ENCODE results near the gene PDIA6. TPM values are rescaled to one million over a fixed set of nuclear protein-coding genes. Genes with fewer than 3 reads are reported as not detected.

PDIA6 gene
- total and polyA plus RNA-seq, 2 donors (not counting 1 experiment from before 2014, with no cell fraction given): 23.8 to 53.8 TPM

- TF ChIP-seq, protein P1, sequence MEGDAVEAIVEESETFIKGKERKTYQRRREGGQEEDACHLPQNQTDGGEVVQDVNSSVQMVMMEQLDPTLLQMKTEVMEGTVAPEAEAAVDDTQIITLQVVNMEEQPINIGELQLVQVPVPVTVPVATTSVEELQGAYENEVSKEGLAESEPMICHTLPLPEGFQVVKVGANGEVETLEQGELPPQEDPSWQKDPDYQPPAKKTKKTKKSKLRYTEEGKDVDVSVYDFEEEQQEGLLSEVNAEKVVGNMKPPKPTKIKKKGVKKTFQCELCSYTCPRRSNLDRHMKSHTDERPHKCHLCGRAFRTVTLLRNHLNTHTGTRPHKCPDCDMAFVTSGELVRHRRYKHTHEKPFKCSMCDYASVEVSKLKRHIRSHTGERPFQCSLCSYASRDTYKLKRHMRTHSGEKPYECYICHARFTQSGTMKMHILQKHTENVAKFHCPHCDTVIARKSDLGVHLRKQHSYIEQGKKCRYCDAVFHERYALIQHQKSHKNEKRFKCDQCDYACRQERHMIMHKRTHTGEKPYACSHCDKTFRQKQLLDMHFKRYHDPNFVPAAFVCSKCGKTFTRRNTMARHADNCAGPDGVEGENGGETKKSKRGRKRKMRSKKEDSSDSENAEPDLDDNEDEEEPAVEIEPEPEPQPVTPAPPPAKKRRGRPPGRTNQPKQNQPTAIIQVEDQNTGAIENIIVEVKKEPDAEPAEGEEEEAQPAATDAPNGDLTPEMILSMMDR (IDR thresholded peaks at IDR 0.05): no peak
- no peak for TF ChIP-seq EZH2 (IDR thresholded peaks at IDR 0.05; ENCODE audit: borderline replicate concordance, insufficient read depth, low read depth, low read length, poor library complexity, severe bottlenecking)
- intact Hi-C loops (cut with micrococcal nuclease): no loop called here
- Mint-ChIP-seq H3K4me3 (no peak overlapping the region), H3K27me3 (no peaks in the 10 kb centered on the region), H3K9me3 (ENCODE audit: insufficient read depth) (no peaks in the 10 kb centered on the region), H3K27ac (no peak overlapping the region), H3K4me1 (no peaks in the 10 kb centered on the region)
- Histone ChIP-seq H3K4me3 (ENCODE audit: control extremely low read depth in 1 of 5, extremely low read depth in 1 of 5, insufficient read depth in 1 of 5, low read depth in 2 of 5, low read length in 4 of 5) (no peak overlapping the region), H2AFZ (ENCODE audit: insufficient read depth, low read depth, low read length, poor library complexity, severe bottlenecking) (no peak overlapping the region), H3K27me3 (replicated peaks in 1 of 4; ENCODE audit: control extremely low read depth in 1 of 4, control insufficient read depth in 3 of 4, insufficient read depth in 4 of 4, low read length in 3 of 4) (no peaks in the 10 kb centered on the region), H3K27ac (ENCODE audit: low read length in 2 of 2) (no peak overlapping the region), H3K79me2 (ENCODE audit: control insufficient read depth, insufficient read depth, low read length) (no peaks in the 10 kb centered on the region), H4K20me1 (ENCODE audit: control insufficient read depth, insufficient read depth, low read length, poor library complexity, severe bottlenecking) (peaks cover 9% of the 10 kb centered on the region), H3K4me2 (replicated peaks; ENCODE audit: low read depth, low read length, poor library complexity, severe bottlenecking) (no peak overlapping the region), H3K9me3 (ENCODE audit: control extremely low read depth in 1 of 3, control insufficient read depth in 2 of 3, insufficient read depth in 1 of 3, low read length in 2 of 3) (no peaks in the 10 kb centered on the region), H3K9ac (ENCODE audit: low read length) (no peak overlapping the region), H3K36me3 (replicated peaks in 1 of 2; ENCODE audit: control extremely low read depth in 1 of 2, control insufficient read depth in 1 of 2, extremely low read depth in 1 of 2, insufficient read depth in 2 of 2, low read length in 1 of 2) (peaks cover 18 to 86% of the 10 kb centered on the region in 2 experiments), H3K4me1 (ENCODE audit: control insufficient read depth in 2 of 2, insufficient read depth in 2 of 2, low read length in 2 of 2) (no peaks in the 10 kb centered on the region)
- ATAC-seq (ENCODE audit: low read depth): no peak
- 98% methylated on average over 7 of the region's 9 CpGs for WGBS (ENCODE audit: insufficient coverage)
- POLR2A ChIA-PET: no interaction called here
- CTCF ChIA-PET: no interaction called here
- no peak for DNase-seq
Observed at GRCh38 chr2:10784719-10785118, 27.9 kb downstream of the PDIA6 start.

GRCh38 chr2:10783421-10783820, 29.2 kb downstream of the PDIA6 start:
- no peak overlapping the region for H3K27ac ChIP-seq (ENCODE audit: low read length in 2 of 2)
- H4K20me1 ChIP-seq (ENCODE audit: control insufficient read depth, insufficient read depth, low read length, poor library complexity, severe bottlenecking): peaks cover 9% of the 10 kb centered on the region
- no peak overlapping the region for H3K4me2 ChIP-seq (replicated peaks; ENCODE audit: low read depth, low read length, poor library complexity, severe bottlenecking)
- H3K36me3 ChIP-seq (replicated peaks in 1 of 2; ENCODE audit: control extremely low read depth in 1 of 2, control insufficient read depth in 1 of 2, extremely low read depth in 1 of 2, insufficient read depth in 2 of 2, low read length in 1 of 2): peaks cover 18 to 79% of the 10 kb centered on the region in 2 experiments
- ATAC-seq (ENCODE audit: low read depth) (no peak), DNase-seq (no peak)
- H3K9me3 Mint-ChIP-seq (ENCODE audit: insufficient read depth): no peaks in the 10 kb centered on the region
- H3K27me3 Mint-ChIP-seq: no peaks in the 10 kb centered on the region
- WGBS (ENCODE audit: insufficient coverage): 100% methylated on average over 2 of the region's 4 CpGs
- no peak for TF ChIP-seq EZH2 (IDR thresholded peaks at IDR 0.05; ENCODE audit: borderline replicate concordance, insufficient read depth, low read depth, low read length, poor library complexity, severe bottlenecking)
- TF ChIP-seq, protein P1 (IDR thresholded peaks at IDR 0.05): no peak
- intact Hi-C loops (cut with micrococcal nuclease): no loop called here
- POLR2A ChIA-PET: no interaction called here
- no peaks in the 10 kb centered on the region for H3K79me2 ChIP-seq (ENCODE audit: control insufficient read depth, insufficient read depth, low read length)
- no peaks in the 10 kb centered on the region for H3K27me3 ChIP-seq (replicated peaks in 1 of 4; ENCODE audit: control extremely low read depth in 1 of 4, control insufficient read depth in 3 of 4, insufficient read depth in 4 of 4, low read length in 3 of 4)
- H3K4me1 Mint-ChIP-seq: no peaks in the 10 kb centered on the region
- H2AFZ ChIP-seq (ENCODE audit: insufficient read depth, low read depth, low read length, poor library complexity, severe bottlenecking): no peak overlapping the region
- H3K4me3 Mint-ChIP-seq: no peak overlapping the region
- no peaks in the 10 kb centered on the region for H3K4me1 ChIP-seq (ENCODE audit: control insufficient read depth in 2 of 2, insufficient read depth in 2 of 2, low read length in 2 of 2)
- no peak overlapping the region for H3K9ac ChIP-seq (ENCODE audit: low read length)
- no peaks in the 10 kb centered on the region for H3K9me3 ChIP-seq (ENCODE audit: control extremely low read depth in 1 of 3, control insufficient read depth in 2 of 3, insufficient read depth in 1 of 3, low read length in 2 of 3)
- H3K4me3 ChIP-seq (ENCODE audit: control extremely low read depth in 1 of 5, extremely low read depth in 1 of 5, insufficient read depth in 1 of 5, low read depth in 2 of 5, low read length in 4 of 5): no peak overlapping the region
- H3K27ac Mint-ChIP-seq: no peak overlapping the region
- CTCF ChIA-PET: interaction anchor here (0.8 kb wide), 1 partner anchor 35 kb away, joined by 3 read pairs; no protein-coding TSS in a partner anchor

All from B cell (primary cell).